ENCODE data around the gene CYTH3.
"Not testable (repeated sequence)": the region's sequence is repeated elsewhere in the genome, so short reads cannot be mapped to it uniquely, and the experiment has no call there.

Gene CYTH3

GRCh38 chr7:6154542-6155404, 117.7 kb downstream of the CYTH3 start:
- no peaks in the 10 kb centered on the region for H3K27me3 Mint-ChIP-seq (ENCODE audit: low read depth)

GRCh38 chr7:6153646-6154541, 118.5 kb downstream of the CYTH3 start:
- Mint-ChIP-seq H3K36me3 (ENCODE audit: low read depth) (peaks cover 68% of the 10 kb centered on the region), H3K9me3 (no peaks in the 10 kb centered on the region), H3K27ac (no peak overlapping the region), H3K27me3 (ENCODE audit: low read depth) (no peaks in the 10 kb centered on the region), H3K4me1 (no peaks in the 10 kb centered on the region), H3K4me3 (no peak overlapping the region)
- TF ChIP-seq CTCF (IDR thresholded peaks at IDR 0.05; ENCODE audit: unreplicated experiment in 3 of 3) = no peak

More at GRCh38 chr7:6154542-6155404, 117.7 kb downstream of the CYTH3 start:
- no peak overlapping the region for H3K27ac Mint-ChIP-seq
- no peak overlapping the region for H3K4me3 Mint-ChIP-seq
- no peak for TF ChIP-seq CTCF (IDR thresholded peaks at IDR 0.05; ENCODE audit: unreplicated experiment in 3 of 3)
- H3K9me3 Mint-ChIP-seq = no peaks in the 10 kb centered on the region
- peaks cover 62% of the 10 kb centered on the region for H3K36me3 Mint-ChIP-seq (ENCODE audit: low read depth)
- peaks cover under 1% of the 10 kb centered on the region for H3K4me1 Mint-ChIP-seq

- Mint-ChIP-seq H3K4me3 (no peak overlapping the region), H3K4me1 (no peaks in the 10 kb centered on the region), H3K36me3 (ENCODE audit: low read depth) (peaks cover 74% of the 10 kb centered on the region), H3K27me3 (ENCODE audit: low read depth) (no peaks in the 10 kb centered on the region), H3K27ac (no peak overlapping the region), H3K9me3 (no peaks in the 10 kb centered on the region)
- no peak for TF ChIP-seq CTCF (IDR thresholded peaks at IDR 0.05; ENCODE audit: unreplicated experiment in 3 of 3)
Observed at GRCh38 chr7:6151994-6152735, 120.3 kb downstream of the CYTH3 start.

GRCh38 chr7:6151527-6151926, 120.9 kb downstream of the CYTH3 start:
- H3K36me3 Mint-ChIP-seq (ENCODE audit: low read depth) = peaks cover 75% of the 10 kb centered on the region
- not testable (repeated sequence) for H3K27me3 Mint-ChIP-seq (ENCODE audit: low read depth); H3K9me3 Mint-ChIP-seq; H3K27ac Mint-ChIP-seq; H3K4me1 Mint-ChIP-seq; H3K4me3 Mint-ChIP-seq

GRCh38 chr7:6149996-6150395, 122.4 kb downstream of the CYTH3 start:
- H3K4me1 Mint-ChIP-seq = no peaks in the 10 kb centered on the region
- no peaks in the 10 kb centered on the region for H3K27me3 Mint-ChIP-seq (ENCODE audit: low read depth)
- TF ChIP-seq CTCF (IDR thresholded peaks at IDR 0.05; ENCODE audit: unreplicated experiment in 3 of 3) = no peak
- H3K9me3 Mint-ChIP-seq = no peaks in the 10 kb centered on the region
- H3K4me3 Mint-ChIP-seq = no peak overlapping the region
- H3K36me3 Mint-ChIP-seq (ENCODE audit: low read depth) = peaks cover 72% of the 10 kb centered on the region
- H3K27ac Mint-ChIP-seq = peak overlapping the region in 1 of 3 experiments; percentile 37
